AG04449 (cell line): ENCODE measurements around the gene ZNF74.
"Not testable (repeated sequence)": the region's sequence is repeated elsewhere in the genome, so short reads cannot be mapped to it uniquely, and the experiment has no call there.

Experiments used
- CTCF ChIA-PET: fragments of 350-600 bp; formaldehyde crosslinking; extraction: SDS; loops from one replicate; lab custom pipeline; 2021; ENCODE audit warnings: antibody characterized with exemption; lab: Yijun Ruan, JAX
- POLR2A ChIA-PET: fragments of 400-600, 350-600 bp; formaldehyde crosslinking; extraction: SDS; loops from one replicate; lab custom pipeline; 2020; ENCODE audit warnings: antibody characterized with exemption, inconsistent platforms; lab: Yijun Ruan, JAX
- DNase-seq: peaks from one replicate; pipeline ENCODE4 v3.0.0-alpha.2; 2010; ENCODE audit warnings: low read depth, low spot score
- H3K4me3 ChIP-seq: 2 replicates; pipeline ENCODE4 v1.5.1; 2011; ENCODE audit warnings: low read depth, mild to moderate bottlenecking, control low read depth, low read length
- CTCF ChIP-seq: IDR thresholded peaks from one replicate; pipeline ENCODE4 v1.5.1; 2011; ENCODE audit warnings: mild to moderate bottlenecking, moderate library complexity, low read length, control low read depth, inconsistent platforms; ENCODE audit not compliant: insufficient read depth; ENCODE audit errors: missing control alignments

Gene ZNF74

GRCh38 chr22:20408891-20409290, 14.9 kb downstream of the ZNF74 start:
- CTCF ChIA-PET = interaction anchor here (1.1 to 4.9 kb wide), 4 partner anchors 9 to 59 kb away, joined by 4 to 38 read pairs (median 4); no protein-coding TSS in a partner anchor

GRCh38 chr22:20409385-20409784, 15.4 kb downstream of the ZNF74 start:
- H3K4me3 ChIP-seq, POLR2A ChIA-PET, DNase-seq: not testable (repeated sequence)
- CTCF ChIA-PET = interaction anchor here (1.1 to 4.9 kb wide), 3 partner anchors 8 to 59 kb away, joined by 4 to 38 read pairs (median 5); no protein-coding TSS in a partner anchor

More at GRCh38 chr22:20408891-20409290, 14.9 kb downstream of the ZNF74 start:
- DNase-seq = no peak
- no peak overlapping the region for H3K4me3 ChIP-seq
- POLR2A ChIA-PET = no interaction called here
- TF ChIP-seq CTCF = no peak

GRCh38 chr22:20412474-20413216, 18.7 kb downstream of the ZNF74 start:
- POLR2A ChIA-PET = interaction anchor here (0.5 kb wide), 1 partner anchor 48 kb away, joined by 5 read pairs; no protein-coding TSS in a partner anchor
- CTCF ChIA-PET = interaction anchor here (0.7 to 2.9 kb wide), 4 partner anchors 9 to 49 kb away, joined by 3 to 10 read pairs (median 4); no protein-coding TSS in a partner anchor

GRCh38 chr22:20413217-20414058, 19.5 kb downstream of the ZNF74 start:
- H3K4me3 ChIP-seq = no peak overlapping the region
- DNase-seq = no peak
- TF ChIP-seq CTCF = no peak
- ChIA-PET POLR2A (interaction anchor here (0.5 kb wide), 1 partner anchor 47 kb away, joined by 5 read pairs; no protein-coding TSS in a partner anchor), CTCF (interaction anchor here (1.2 to 2.9 kb wide), 3 partner anchors 18 to 48 kb away, joined by 3 to 10 read pairs (median 5); no protein-coding TSS in a partner anchor)

More at GRCh38 chr22:20412474-20413216, 18.7 kb downstream of the ZNF74 start:
- no peak for DNase-seq
- no peak for TF ChIP-seq CTCF
- H3K4me3 ChIP-seq = no peak overlapping the region

GRCh38 chr22:20414059-20414440, 20.1 kb downstream of the ZNF74 start:
- no peak overlapping the region for H3K4me3 ChIP-seq
- DNase-seq = no peak
- ChIA-PET CTCF (interaction anchor here (2.9 kb wide), 1 partner anchor 42 kb away, joined by 10 read pairs; no protein-coding TSS in a partner anchor), POLR2A (interaction anchor here (0.6 kb wide), 1 partner anchor 25 kb away, joined by 3 read pairs; no protein-coding TSS in a partner anchor)
- no peak for TF ChIP-seq CTCF

GRCh38 chr22:20414450-20414849, 20.5 kb downstream of the ZNF74 start:
- ChIA-PET CTCF (no interaction called here), POLR2A (interaction anchor here (0.6 kb wide), 1 partner anchor 26 kb away, joined by 3 read pairs; no protein-coding TSS in a partner anchor)
- no peak for DNase-seq
- no peak for TF ChIP-seq CTCF
- no peak overlapping the region for H3K4me3 ChIP-seq

- H3K4me3 ChIP-seq, DNase-seq, POLR2A ChIA-PET: not testable (repeated sequence)
- CTCF ChIA-PET = interaction anchor here (5.5 kb wide), 1 partner anchor 40 kb away, joined by 152 read pairs; no protein-coding TSS in a partner anchor
These were observed 21.3 kb downstream of the ZNF74 start for GRCh38 chr22:20415241-20415640.

GRCh38 chr22:20415699-20416098, 21.7 kb downstream of the ZNF74 start:
- CTCF ChIA-PET = interaction anchor here (4.8 to 5.5 kb wide), 2 partner anchors 7 to 39 kb away, joined by 38 to 152 read pairs; no protein-coding TSS in a partner anchor
- H3K4me3 ChIP-seq, POLR2A ChIA-PET, DNase-seq: not testable (repeated sequence)
